ENCODE data around the gene ANAPC1.
"Not testable (repeated sequence)": the region's sequence is repeated elsewhere in the genome, so short reads cannot be mapped to it uniquely, and the experiment has no call there.

ANAPC1 gene

GRCh38 chr2:111748429-111748828 lies 135.6 kb downstream of the ANAPC1 start:
- not testable (repeated sequence) for H3K4me3 ChIP-seq (ENCODE audit: low read depth, low read length); DNase-seq (ENCODE audit: low read depth)

- DNase-seq (ENCODE audit: low read depth), result not testable (repeated sequence)
Measured at GRCh38 chr2:111747410-111748115, 136.4 kb downstream of the ANAPC1 start.

GRCh38 chr2:111744751-111745150 lies 139.2 kb downstream of the ANAPC1 start:
- not testable (repeated sequence) for DNase-seq (ENCODE audit: low read depth); H3K4me3 ChIP-seq (ENCODE audit: low read depth, low read length)

More at GRCh38 chr2:111747410-111748115, 136.4 kb downstream of the ANAPC1 start:
- not testable (repeated sequence) for H3K4me3 ChIP-seq (ENCODE audit: low read depth, low read length)

- DNase-seq (ENCODE audit: low read depth); H3K4me3 ChIP-seq (ENCODE audit: low read depth, low read length): not testable (repeated sequence)
Measured at GRCh38 chr2:111741517-111741916, 142.5 kb downstream of the ANAPC1 start.

- peak; percentile 38 for DNase-seq (ENCODE audit: low read depth)
- H3K4me3 ChIP-seq (ENCODE audit: low read depth, low read length), result not testable (repeated sequence)
Measured at GRCh38 chr2:111735838-111736721, 147.9 kb downstream of the ANAPC1 start.

GRCh38 chr2:111735420-111735819 lies 148.6 kb downstream of the ANAPC1 start:
- DNase-seq (ENCODE audit: low read depth); H3K4me3 ChIP-seq (ENCODE audit: low read depth, low read length): not testable (repeated sequence)

GRCh38 chr2:111729812-111730458 lies 154.1 kb downstream of the ANAPC1 start:
- not testable (repeated sequence) for H3K4me3 ChIP-seq (ENCODE audit: low read depth, low read length); DNase-seq (ENCODE audit: low read depth)

GRCh38 chr2:111727611-111728110 lies 156.3 kb downstream of the ANAPC1 start:
- not testable (repeated sequence) for H3K4me3 ChIP-seq (ENCODE audit: low read depth, low read length); DNase-seq (ENCODE audit: low read depth)

GRCh38 chr2:111725742-111726141 lies 158.3 kb downstream of the ANAPC1 start:
- not testable (repeated sequence) for DNase-seq (ENCODE audit: low read depth); H3K4me3 ChIP-seq (ENCODE audit: low read depth, low read length)

GRCh38 chr2:111719610-111720009 lies 164.4 kb downstream of the ANAPC1 start:
- H3K4me3 ChIP-seq (ENCODE audit: low read depth, low read length); DNase-seq (ENCODE audit: low read depth): not testable (repeated sequence)
